Activated naive CD8-positive, alpha-beta T cell (primary cell): ENCODE data around the gene ZNF609.
"Not testable (repeated sequence)": the region's sequence is repeated elsewhere in the genome, so short reads cannot be mapped to it uniquely, and the experiment has no call there.

Source experiments
- H3K27ac Mint-ChIP-seq: one replicate; pipeline ENCODE4 v1.8.0; 2021; ENCODE audit warnings: mixed read lengths
- H3K27me3 Mint-ChIP-seq: one replicate; pipeline ENCODE4 v1.8.0; 2021; ENCODE audit warnings: mixed read lengths
- H3K36me3 Mint-ChIP-seq: one replicate; pipeline ENCODE4 v1.8.0; 2021; ENCODE audit warnings: mixed read lengths
- H3K4me1 Mint-ChIP-seq: one replicate; pipeline ENCODE4 v1.8.0; 2021; ENCODE audit warnings: low read depth, mixed read lengths
- H3K4me3 Mint-ChIP-seq: one replicate; pipeline ENCODE4 v1.8.0; 2021; ENCODE audit warnings: mild to moderate bottlenecking, mixed read lengths
- H3K9me3 Mint-ChIP-seq: one replicate; pipeline ENCODE4 v1.8.0; 2021; ENCODE audit warnings: low read depth, mixed read lengths

ZNF609 gene

DNA sequence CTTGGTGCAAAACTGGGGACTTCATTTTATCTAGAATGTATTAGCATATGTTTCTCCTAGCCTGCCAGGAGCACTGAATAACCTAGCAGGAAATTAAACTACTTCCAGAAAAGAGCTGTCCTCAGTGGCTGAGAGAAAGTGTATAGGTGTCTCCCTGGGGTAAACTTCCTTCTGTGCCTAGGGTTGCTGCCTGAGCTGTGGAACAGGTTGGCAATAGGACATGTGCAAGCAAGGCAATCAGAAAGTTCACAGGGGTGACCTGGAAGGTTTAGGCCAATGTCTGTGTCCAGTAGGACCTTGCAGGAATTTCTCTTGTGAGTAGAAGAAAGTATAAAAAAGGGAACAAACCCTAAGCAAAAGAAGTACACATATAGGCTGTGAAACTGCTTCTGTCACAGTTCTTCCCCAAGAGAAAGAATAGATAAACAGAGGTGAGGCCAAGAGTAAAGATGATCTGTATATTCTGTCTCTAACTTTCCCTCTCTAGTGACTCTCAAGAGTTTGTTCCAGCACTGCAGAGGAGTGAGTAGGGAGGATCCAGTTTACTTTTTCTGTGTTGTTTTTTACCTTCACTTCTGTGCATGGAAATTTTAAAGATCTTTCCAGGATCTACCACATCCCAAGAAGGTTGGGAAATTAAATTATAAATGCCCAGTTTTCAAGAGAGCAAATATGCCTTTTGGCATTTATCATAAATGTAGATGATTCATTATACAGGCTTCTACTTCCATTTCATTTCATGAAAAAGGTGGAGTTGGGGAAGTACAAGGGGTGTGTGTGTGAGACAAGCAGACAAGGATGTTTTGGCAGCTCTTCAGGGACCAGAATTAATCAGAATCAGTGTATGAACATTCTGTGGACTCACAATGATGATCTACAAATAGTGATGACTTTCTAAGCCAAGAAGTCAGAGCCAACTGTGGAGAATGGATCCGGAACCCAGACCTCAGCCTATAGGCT, 159.8 kb downstream of the ZNF609 start:
- Mint-ChIP-seq H3K27me3 (no peaks in the 10 kb centered on the region), H3K9me3 (no peaks in the 10 kb centered on the region), H3K4me3 (peak overlapping the region; percentile 62), H3K4me1 (peaks cover 87% of the 10 kb centered on the region), H3K36me3 (peaks cover 4% of the 10 kb centered on the region), H3K27ac (peak overlapping the region; percentile 96)

DNA sequence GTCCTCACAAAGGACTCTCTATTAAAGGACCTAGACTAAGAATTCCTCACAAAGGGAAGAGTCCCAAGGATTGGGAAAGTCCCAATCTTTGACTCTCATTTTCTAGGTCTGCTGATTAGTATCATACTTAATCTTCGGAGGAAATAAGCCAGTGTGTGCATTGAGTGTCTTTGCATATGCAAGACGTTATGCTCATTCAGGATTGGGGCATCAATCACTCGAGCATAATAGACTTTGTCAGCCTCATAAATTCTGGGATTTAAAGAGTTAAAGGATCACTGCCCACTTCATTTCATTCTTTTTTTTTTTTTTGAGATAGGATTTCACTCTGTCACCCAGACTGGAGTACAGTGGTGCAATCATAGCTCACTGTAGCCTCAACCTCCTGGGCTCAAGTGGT, 160.7 kb downstream of the ZNF609 start:
- peaks cover 6% of the 10 kb centered on the region for H3K36me3 Mint-ChIP-seq

DNA sequence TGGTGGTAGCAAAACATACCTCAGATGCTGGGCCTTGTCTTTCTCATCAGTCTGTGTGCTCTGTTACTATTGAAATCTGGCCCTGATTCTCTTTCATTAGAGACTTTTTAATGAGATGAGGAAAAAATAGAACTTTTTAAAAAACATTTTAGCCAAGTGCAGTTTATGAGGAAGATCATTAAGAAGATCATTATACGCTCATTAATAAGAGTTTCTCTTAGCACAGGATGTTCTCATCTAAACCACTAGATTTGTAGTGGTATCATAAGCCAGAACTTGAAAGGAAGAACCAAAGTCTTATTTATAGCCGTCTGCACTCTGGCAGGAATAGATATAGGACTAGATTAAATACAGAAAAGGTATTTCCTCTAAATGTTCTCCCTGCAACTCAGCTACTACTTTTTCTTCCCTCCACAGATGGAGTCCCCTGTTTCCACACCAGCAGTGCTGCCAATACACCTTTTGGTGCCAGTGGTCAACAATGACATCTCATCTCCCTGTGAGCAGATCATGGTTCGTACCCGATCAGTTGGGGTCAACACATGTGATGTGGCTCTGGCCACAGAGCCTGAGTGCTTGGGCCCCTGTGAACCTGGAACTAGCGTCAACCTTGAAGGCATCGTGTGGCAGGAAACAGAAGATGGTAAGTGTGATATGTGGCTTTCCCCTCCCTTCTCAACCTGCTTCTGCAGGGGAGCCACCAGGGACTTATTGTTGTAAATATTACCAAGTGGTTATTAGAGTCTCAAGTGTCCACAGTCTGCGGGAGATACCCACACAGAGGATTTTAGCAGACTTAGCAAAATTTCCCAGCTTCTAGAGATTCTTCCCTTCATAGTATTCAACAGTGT, 162.3 kb downstream of the ZNF609 start:
- peaks cover 7% of the 10 kb centered on the region for H3K36me3 Mint-ChIP-seq
- no peaks in the 10 kb centered on the region for H3K27me3 Mint-ChIP-seq
- peaks cover 95% of the 10 kb centered on the region for H3K4me1 Mint-ChIP-seq
- peak overlapping the region; percentile 78 for H3K4me3 Mint-ChIP-seq
- no peaks in the 10 kb centered on the region for H3K9me3 Mint-ChIP-seq
- peak overlapping the region; percentile 96 for H3K27ac Mint-ChIP-seq

More for the DNA sequence above, 160.7 kb downstream of the ZNF609 start:
- peaks cover 85% of the 10 kb centered on the region for H3K4me1 Mint-ChIP-seq
- no peak overlapping the region for H3K4me3 Mint-ChIP-seq
- H3K27me3 Mint-ChIP-seq: no peaks in the 10 kb centered on the region
- H3K9me3 Mint-ChIP-seq: no peaks in the 10 kb centered on the region
- peak overlapping the region; percentile 96 for H3K27ac Mint-ChIP-seq

DNA sequence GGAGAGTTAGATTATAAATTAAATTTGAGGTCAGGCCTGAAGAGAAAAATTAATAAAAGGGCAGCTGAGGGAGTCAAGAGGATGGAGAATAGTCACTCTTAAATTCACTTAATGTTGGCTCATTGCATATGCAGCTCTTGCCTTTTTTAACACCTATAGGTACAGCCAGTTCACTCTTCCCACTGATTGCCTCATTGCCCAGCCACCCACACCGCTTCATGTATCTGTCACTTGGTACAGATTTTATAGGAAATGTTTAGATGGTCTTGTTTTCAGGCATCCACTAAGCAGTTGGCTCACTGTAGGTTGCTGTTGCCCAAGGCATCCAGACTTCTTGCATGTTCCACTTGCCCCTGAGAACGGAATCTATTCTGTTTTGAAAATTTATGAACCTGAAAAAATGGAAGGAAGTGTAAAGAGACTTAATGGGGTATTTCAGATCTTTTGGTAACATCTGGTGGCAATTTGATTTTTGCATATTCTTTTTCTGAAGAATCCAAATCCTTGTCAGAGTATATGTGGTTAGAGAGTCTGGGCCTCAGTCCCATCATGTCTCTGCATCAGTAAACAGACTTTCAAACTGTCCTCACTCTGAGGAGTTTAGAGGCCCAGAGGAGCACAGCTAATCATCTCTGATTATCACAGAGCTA, 163.1 kb downstream of the ZNF609 start:
- Mint-ChIP-seq H3K4me3 (peak overlapping the region; percentile 78), H3K27me3 (no peaks in the 10 kb centered on the region), H3K4me1 (peaks cover 89% of the 10 kb centered on the region), H3K36me3 (peaks cover 7% of the 10 kb centered on the region), H3K27ac (peak overlapping the region; percentile 96), H3K9me3 (no peaks in the 10 kb centered on the region)

DNA sequence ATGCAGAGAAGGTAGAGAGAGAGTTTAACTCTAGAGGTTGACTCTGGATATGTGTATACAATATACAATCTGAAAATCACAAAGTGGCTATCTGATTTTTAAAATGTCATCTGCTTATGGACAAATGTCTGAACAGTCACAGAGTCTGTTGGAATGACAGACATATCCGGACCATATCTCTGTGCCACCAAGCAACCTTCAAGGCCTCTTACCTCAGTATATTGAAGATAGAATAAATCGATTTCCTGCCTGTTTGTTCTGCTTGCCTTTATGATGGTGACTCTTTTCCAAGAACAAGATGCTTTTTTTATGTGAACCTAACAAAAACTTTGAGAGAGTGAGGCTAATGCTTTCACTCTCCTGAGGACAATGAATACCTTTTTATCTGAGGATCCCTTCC, 163.9 kb downstream of the ZNF609 start:
- Mint-ChIP-seq H3K27ac (peak overlapping the region; percentile 96), H3K4me1 (peaks cover 88% of the 10 kb centered on the region), H3K4me3 (peak overlapping the region; percentile 78), H3K9me3 (no peaks in the 10 kb centered on the region), H3K27me3 (no peaks in the 10 kb centered on the region), H3K36me3 (peaks cover 11% of the 10 kb centered on the region)

DNA sequence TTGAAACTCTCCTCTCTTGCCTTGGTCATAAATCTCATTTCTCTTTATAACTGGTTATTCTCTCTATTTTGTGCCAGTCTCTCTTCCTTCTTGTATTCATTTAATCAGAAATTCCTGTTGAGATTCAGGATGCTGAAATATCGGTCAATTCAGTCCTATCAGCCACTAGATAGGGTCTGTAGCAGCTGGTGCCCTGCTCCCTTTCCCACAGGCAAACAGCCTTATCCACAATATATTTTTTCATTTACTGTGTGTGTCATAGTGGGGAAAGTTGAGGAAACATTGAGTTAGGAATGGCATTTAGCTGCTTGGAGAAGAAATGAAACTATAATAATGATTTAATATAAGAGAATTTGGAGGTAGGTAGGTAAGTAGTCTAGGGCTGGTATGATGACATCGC, 168.7 kb downstream of the ZNF609 start:
- H3K36me3 Mint-ChIP-seq: peaks cover 10% of the 10 kb centered on the region
- no peaks in the 10 kb centered on the region for H3K27me3 Mint-ChIP-seq
- no peaks in the 10 kb centered on the region for H3K9me3 Mint-ChIP-seq
- peak overlapping the region; percentile 25 for H3K4me3 Mint-ChIP-seq
- peaks cover 74% of the 10 kb centered on the region for H3K4me1 Mint-ChIP-seq
- H3K27ac Mint-ChIP-seq: peak overlapping the region; percentile 83

DNA sequence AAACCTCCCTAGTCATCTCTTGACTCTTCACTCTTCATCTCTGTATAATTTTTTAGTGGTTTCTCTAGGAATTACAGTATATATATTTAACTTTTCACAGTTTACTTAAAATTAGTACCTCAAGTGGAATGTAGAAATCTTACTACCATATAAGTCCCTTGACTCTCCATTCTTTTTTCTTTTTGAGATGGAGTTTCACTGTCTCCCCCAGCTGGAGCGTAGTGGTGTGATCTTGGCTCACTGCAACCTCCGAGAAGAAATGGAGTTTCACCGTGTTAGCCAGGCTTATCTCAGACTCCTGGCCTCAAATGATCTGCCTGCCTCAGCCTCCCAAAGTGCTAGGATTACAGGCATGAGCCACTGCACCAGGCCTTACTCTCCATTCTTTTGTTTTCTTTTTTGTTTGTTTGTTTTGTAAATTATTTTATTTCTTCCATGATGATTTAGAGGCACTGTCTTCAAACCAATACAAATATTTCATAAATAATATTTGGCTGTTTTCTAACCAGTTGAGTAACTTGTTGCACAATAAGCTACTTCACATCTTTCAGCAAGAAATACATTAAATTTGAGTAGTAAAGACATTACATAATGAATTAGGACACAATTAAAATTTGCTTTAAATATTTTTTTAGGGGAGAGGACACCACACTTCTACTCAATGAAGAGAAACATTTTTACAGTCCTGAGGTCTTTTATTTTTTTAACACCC, 170.2 kb downstream of the ZNF609 start:
- H3K4me1 Mint-ChIP-seq: peaks cover 74% of the 10 kb centered on the region
- H3K27me3 Mint-ChIP-seq: no peaks in the 10 kb centered on the region
- peaks cover 10% of the 10 kb centered on the region for H3K36me3 Mint-ChIP-seq
- peak overlapping the region; percentile 70 for H3K27ac Mint-ChIP-seq
- no peaks in the 10 kb centered on the region for H3K9me3 Mint-ChIP-seq
- no peak overlapping the region for H3K4me3 Mint-ChIP-seq

DNA sequence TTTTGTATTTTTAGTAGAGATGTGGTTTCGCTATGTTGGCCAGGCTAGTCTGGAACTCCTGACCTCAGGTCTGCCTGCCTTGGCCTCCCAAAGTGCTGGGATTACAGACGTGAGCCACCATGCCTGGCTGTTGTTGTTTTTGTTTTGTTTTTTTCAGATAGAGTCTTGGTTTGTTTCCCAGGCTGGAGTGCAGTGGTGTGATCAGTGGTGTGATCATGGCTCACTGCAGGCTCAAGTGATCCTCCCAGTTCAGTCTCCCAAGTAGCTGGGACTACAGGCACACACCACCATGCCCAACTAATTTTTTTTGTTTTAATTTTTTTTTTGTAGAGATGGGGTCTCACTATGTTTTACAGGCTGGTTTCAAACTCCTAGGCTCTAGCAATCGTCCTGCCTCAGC, 172.3 kb downstream of the ZNF609 start:
- not testable (repeated sequence) for H3K9me3 Mint-ChIP-seq, H3K27me3 Mint-ChIP-seq, H3K4me3 Mint-ChIP-seq, H3K27ac Mint-ChIP-seq
- Mint-ChIP-seq H3K36me3 (peaks cover 19% of the 10 kb centered on the region), H3K4me1 (peaks cover 77% of the 10 kb centered on the region)

DNA sequence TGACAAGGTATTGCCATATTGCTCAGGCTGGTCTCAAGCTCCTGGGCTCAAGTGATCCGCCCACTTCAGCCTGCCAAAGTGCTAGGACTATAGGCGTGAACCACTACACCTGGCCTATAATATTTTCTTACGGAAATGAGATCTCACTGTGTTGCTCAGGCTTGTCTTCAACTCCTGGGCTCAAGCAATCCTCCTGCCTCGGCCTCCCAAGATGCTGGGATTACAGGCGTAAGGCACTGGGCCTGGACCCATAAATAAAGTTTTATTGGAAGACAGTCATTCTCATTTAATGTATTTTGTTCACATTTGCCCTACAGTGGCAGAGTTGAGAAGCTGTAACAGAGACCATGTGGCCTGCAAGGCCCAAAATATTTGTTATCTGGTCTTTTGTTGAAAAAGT, 173.0 kb downstream of the ZNF609 start:
- Mint-ChIP-seq H3K27me3 (no peaks in the 10 kb centered on the region), H3K36me3 (peaks cover 23% of the 10 kb centered on the region), H3K4me1 (peaks cover 77% of the 10 kb centered on the region), H3K9me3 (peaks cover 12% of the 10 kb centered on the region), H3K27ac (peak overlapping the region; percentile 64), H3K4me3 (no peak overlapping the region)

DNA sequence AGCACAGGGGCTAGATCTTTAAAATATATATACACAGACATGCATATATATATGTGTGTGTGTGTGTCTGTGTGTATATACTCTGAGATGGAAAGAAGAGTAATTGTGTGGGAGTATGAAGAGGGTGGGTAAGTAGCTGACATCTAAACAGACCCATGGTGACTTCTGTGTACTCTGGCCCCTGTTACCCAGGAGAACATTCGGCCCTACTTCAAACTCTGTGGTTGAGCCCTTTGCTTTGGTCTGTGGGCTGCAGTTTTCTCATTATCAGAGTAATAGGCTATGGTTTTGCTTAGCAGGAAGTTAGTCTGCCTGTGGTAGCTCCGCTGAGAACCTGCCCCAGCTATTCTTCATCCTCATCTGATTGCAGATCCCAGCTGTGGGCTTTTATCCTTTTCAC, 173.6 kb downstream of the ZNF609 start:
- peaks cover 21% of the 10 kb centered on the region for H3K36me3 Mint-ChIP-seq
- peaks cover 74% of the 10 kb centered on the region for H3K4me1 Mint-ChIP-seq
- no peaks in the 10 kb centered on the region for H3K27me3 Mint-ChIP-seq
- H3K27ac Mint-ChIP-seq: peak overlapping the region; percentile 80
- H3K9me3 Mint-ChIP-seq: peaks cover 12% of the 10 kb centered on the region
- peak overlapping the region; percentile 67 for H3K4me3 Mint-ChIP-seq

DNA sequence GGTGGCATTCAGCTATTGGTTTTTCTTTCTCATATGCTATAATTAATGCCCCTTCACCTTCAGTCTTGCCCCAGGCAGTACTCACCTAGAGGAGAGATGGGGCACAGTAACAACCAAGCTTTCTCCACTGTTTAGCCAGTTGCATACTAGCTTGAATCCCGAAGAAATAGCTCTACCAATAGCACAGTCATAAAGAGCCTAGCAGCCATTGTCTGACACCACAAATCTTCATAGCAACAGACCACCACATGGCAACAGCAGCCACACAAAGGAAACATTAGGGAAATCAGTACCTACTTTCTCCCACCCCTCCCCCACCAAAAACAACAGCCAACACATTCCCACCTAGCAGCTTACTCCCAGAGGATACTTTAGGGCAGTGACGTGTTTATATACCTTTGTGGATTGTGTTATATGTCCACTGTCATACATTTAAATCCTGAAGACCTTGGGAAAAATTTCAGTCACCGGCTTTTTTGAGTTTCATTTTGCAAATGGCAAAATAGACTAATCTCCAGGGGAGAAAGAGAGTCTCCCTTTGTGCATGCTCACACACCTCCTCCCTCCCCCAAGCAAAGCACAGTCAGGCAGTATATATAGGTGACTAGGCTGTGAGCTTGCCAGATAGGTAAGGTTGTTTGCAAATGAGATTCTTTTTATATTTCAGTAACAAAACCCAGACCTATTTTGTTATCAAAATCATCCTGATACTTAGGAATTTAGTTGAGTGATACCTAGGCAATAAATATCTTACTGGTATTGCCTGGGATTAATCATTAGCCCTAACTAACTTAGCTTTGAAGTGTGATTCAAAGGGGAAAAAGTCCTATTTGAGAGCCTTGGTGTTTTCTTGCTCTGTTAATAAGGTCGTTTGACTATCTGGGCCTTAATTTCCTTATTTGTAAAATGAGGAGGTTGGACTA, 174.5 kb downstream of the ZNF609 start:
- H3K9me3 Mint-ChIP-seq: peaks cover 12% of the 10 kb centered on the region
- H3K27me3 Mint-ChIP-seq: no peaks in the 10 kb centered on the region
- peak overlapping the region; percentile 67 for H3K4me3 Mint-ChIP-seq
- peaks cover 73% of the 10 kb centered on the region for H3K4me1 Mint-ChIP-seq
- peaks cover 24% of the 10 kb centered on the region for H3K36me3 Mint-ChIP-seq
- peak overlapping the region; percentile 80 for H3K27ac Mint-ChIP-seq

DNA sequence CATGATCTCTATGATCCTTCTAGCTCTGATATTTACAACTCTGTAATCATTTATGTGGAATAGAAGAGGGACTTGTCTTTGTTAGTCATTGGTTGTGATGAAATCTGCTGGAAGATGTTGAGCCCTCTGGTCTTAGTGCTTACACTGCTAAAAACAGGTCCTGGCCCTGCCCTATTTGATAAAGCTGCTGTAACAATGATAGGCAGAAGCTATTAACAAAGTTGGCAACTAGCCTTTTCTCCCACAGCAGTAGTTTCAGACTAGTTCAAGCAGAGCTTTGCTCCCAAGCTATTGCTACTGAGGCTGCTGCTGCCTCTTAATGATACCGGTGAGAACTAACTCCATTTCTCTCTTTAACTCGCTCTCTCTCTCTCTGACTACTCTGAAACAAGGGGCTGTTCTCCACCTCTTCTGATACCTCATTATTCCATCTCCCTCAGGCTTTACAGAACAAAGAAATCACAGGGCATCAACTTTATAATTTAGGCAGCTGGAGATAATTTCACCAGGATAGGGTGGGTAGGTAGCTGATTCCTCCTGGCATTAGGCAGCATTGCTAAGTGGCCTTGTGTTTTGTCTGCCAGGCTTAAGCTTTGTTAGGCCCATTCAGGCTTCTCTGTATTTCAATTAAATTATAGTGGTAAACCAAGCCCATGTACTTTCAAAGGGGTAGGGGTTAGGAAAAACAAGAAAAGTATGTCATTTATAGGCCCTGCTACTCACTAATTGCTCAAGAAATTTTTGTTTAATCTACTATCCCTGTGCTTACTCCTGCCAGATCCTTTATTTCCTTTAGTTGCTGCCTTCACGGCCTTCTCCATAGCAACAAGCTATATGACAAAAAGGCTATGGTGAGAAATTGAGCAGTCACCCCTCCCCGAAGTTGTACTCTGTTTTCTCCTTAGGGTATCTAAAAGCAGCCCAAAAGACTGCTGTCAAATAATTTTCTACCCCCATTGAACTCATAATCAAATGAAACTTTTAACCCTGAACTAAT, 175.4 kb downstream of the ZNF609 start:
- Mint-ChIP-seq H3K4me1 (peaks cover 74% of the 10 kb centered on the region), H3K36me3 (peaks cover 26% of the 10 kb centered on the region), H3K9me3 (peaks cover 12% of the 10 kb centered on the region), H3K27ac (peak overlapping the region; percentile 80), H3K4me3 (peak overlapping the region; percentile 33), H3K27me3 (no peaks in the 10 kb centered on the region)
